GM12878 (cell line): ENCODE data around the gene UBE2L5. TPM values are rescaled to one million over a fixed set of nuclear protein-coding genes. Genes with fewer than 3 reads are reported as not detected.

Experiments
- ATAC-seq: fragments of 200-7000 bp; cut with Tn5 transposase; 3 replicates; pipeline ENCODE4 v1.9.1; 2020; ENCODE audit warnings: mild to moderate bottlenecking, moderate library complexity
- BruUV-seq: library from RNA; stranded (reverse); fragments of 400-500 nt; replicated peaks from 2 replicates; lab custom pipeline; 2021; lab: Mats Ljungman, UMichigan
- CTCF ChIA-PET: fragments of 300-600 bp; sonication (Branson Sonifier 250); formaldehyde crosslinking; extraction: SDS; loops from one replicate; lab custom pipeline; 2021; ENCODE audit warnings: inconsistent platforms; lab: Yijun Ruan, JAX
- POLR2A ChIA-PET: fragments of 350-600 bp; formaldehyde crosslinking; extraction: SDS; loops from one replicate; lab custom pipeline; 2021; ENCODE audit warnings: inconsistent platforms; lab: Charles Lee
- RAD21 ChIA-PET: fragments of 300-600 bp; sonication (Branson Sonifier 250); formaldehyde crosslinking; loops from one replicate; lab custom pipeline; 2023; ENCODE audit warnings: antibody characterized with exemption; ENCODE audit not compliant: unreplicated experiment; lab: Charles Lee
- SMC1A ChIA-PET: fragments of 300-600 bp; sonication (Branson Sonifier 250); formaldehyde crosslinking; loops from one replicate; lab custom pipeline; 2023; ENCODE audit not compliant: unreplicated experiment, uncharacterized antibody; lab: Charles Lee
- DNase-seq: peaks from one replicate; pipeline ENCODE4 v3.0.0-alpha.2; 2011; ENCODE audit warnings: low read depth, low spot score
- FAIRE-seq: peaks from 3 replicates; lab custom pipeline; 2011; peaks lifted over from hg19 to GRCh38; lab: Jason Lieb, UNC
- H2AFZ ChIP-seq: 2 replicates; pipeline ENCODE4 v1.6.0; 2011; ENCODE audit warnings: low read depth, low read length, control low read depth; ENCODE audit not compliant: control insufficient read depth
- H3K27ac ChIP-seq: 2 replicates; pipeline ENCODE4 v1.5.1; 2011; ENCODE audit warnings: control low read depth; ENCODE audit not compliant: control insufficient read depth, insufficient read depth
- H3K27me3 ChIP-seq, 2 experiments: replicated peaks in 1 of 2; 2 replicates each; pipeline versions ENCODE4 v1.6.0 to v1.6.1; 2011; ENCODE audit warnings: low read length in 1 of 2; ENCODE audit not compliant: control insufficient read depth in 2 of 2, insufficient read depth in 2 of 2
- H3K36me3 ChIP-seq, 2 experiments: 2 replicates each; pipeline ENCODE4 v1.5.1; 2011; ENCODE audit warnings: low read length in 1 of 2; ENCODE audit not compliant: control insufficient read depth in 2 of 2, insufficient read depth in 2 of 2
- H3K4me1 ChIP-seq: 2 replicates; pipeline ENCODE4 v1.6.1; 2011; ENCODE audit warnings: mild to moderate bottlenecking, low read length, moderate library complexity, mixed read lengths; ENCODE audit not compliant: control insufficient read depth, insufficient read depth
- H3K4me2 ChIP-seq: 2 replicates; pipeline ENCODE4 v1.6.0; 2011; ENCODE audit warnings: control low read depth; ENCODE audit not compliant: control insufficient read depth, insufficient read depth
- H3K4me3 ChIP-seq: fragments of 200-600 bp; sonication (generic); 2 replicates; pipeline ENCODE4 v1.5.1; 2016
- H3K79me2 ChIP-seq: 2 replicates; pipeline ENCODE4 v1.6.0; 2011; ENCODE audit warnings: low read length; ENCODE audit not compliant: control insufficient read depth, insufficient read depth
- H3K9ac ChIP-seq: 2 replicates; pipeline ENCODE4 v1.8.0; 2011; ENCODE audit warnings: low read length, control low read depth, mixed read lengths; ENCODE audit not compliant: control insufficient read depth, insufficient read depth
- H3K9me3 ChIP-seq: replicated peaks from 3 replicates; pipeline ENCODE4 v1.5.1; 2011; ENCODE audit warnings: mild to moderate bottlenecking, low read length; ENCODE audit not compliant: control insufficient read depth, insufficient read depth
- H4K20me1 ChIP-seq: 2 replicates; pipeline ENCODE4 v1.6.0; 2011; ENCODE audit not compliant: control insufficient read depth, insufficient read depth
- BMI1 ChIP-seq: fragments of 450-650 bp; IDR thresholded peaks from 2 replicates; pipeline ENCODE4 v1.6.1; 2016; ENCODE audit warnings: mild to moderate bottlenecking, moderate library complexity, borderline replicate concordance
- CBX5 ChIP-seq: sonication (generic); IDR thresholded peaks from 2 replicates; pipeline ENCODE4 v1.6.1; 2016; ENCODE audit warnings: low read depth, moderate library complexity, mild to moderate bottlenecking, inconsistent platforms
- KDM1A ChIP-seq: fragments of 200-600 bp; sonication (generic); IDR thresholded peaks from 2 replicates; pipeline ENCODE4 v1.6.1; 2016; ENCODE audit warnings: borderline replicate concordance
- WGBS: methylation state at CpG from one replicate; pipeline ENCODE4 v1.1.6; 2016; ENCODE audit warnings: low lambda C conversion rate; ENCODE audit not compliant: insufficient replicate concordance, insufficient coverage; ENCODE audit errors: missing lambda C conversion rate; 5-methylcytosine and 5-hydroxymethylcytosine counted together
- in situ Hi-C: fragments of 300-500 bp; cut with MboI; formaldehyde crosslinking; loops from 9 replicates; pipeline ENCODE4 v1.14.3; 2018; ENCODE audit warnings: mixed read lengths
- intact Hi-C: fragments of 100-400 bp; cut with micrococcal nuclease; formaldehyde crosslinking; loops from one replicate; pipeline ENCODE4 v1.14.2; 2022; ENCODE audit not compliant: unreplicated experiment
- polyA plus RNA-seq, 11 experiments: library from polyadenylated mRNA; depleted of rRNA in 4 of 11; unstranded in 6 of 11; stranded (reverse) in 5 of 11; fragments of >200 nt; fragmentation: Nextera tagmentation in 4 of 11; fragmentation: Illumina TruSeq in 1 of 11; extraction: Ambion mirVana in 4 of 11; extraction: Trizol in 1 of 11; gene quantifications; 1 replicate in 1 of 11; 2 replicates in 10 of 11; pipeline versions ENCODE4 v1.2.1 to v1.2.3, GENCODE V29; 2011 to 2016; ENCODE audit warnings: inconsistent platforms in 2 of 11, missing spikeins in 2 of 11, low read depth in 1 of 11
- total RNA-seq, 4 experiments: library from RNA; depleted of rRNA in 3 of 4; stranded (reverse); fragments of >200 nt in 3 of 4; fragmentation: Illumina TruSeq in 1 of 4; extraction: Trizol in 1 of 4; gene quantifications; 2 replicates each; pipeline versions ENCODE4 v1.2.1 to v1.2.3, GENCODE V29; 2013 to 2021
- TF ChIP-seq, protein P1 (sequence below): IDR thresholded peaks from 2 replicates; pipeline ENCODE4 v1.6.1; 2012; ENCODE audit warnings: improper control_type of control experiment, low read depth, low read length; ENCODE audit not compliant: insufficient replicate concordance
- TF ChIP-seq, protein P2 (sequence below): IDR thresholded peaks from 2 replicates; pipeline ENCODE4 v1.6.1; 2011; ENCODE audit warnings: mild to moderate bottlenecking, low read depth, low read length, moderate library complexity; ENCODE audit not compliant: insufficient replicate concordance

UBE2L5 gene
- total and polyA plus RNA-seq, 10 of the 15 experiments (the other 5 are each of a cell fraction or from before 2014, with no cell fraction given) = 0.03 to 1.1 (median 0.19) TPM; not detected in 2

DNA sequence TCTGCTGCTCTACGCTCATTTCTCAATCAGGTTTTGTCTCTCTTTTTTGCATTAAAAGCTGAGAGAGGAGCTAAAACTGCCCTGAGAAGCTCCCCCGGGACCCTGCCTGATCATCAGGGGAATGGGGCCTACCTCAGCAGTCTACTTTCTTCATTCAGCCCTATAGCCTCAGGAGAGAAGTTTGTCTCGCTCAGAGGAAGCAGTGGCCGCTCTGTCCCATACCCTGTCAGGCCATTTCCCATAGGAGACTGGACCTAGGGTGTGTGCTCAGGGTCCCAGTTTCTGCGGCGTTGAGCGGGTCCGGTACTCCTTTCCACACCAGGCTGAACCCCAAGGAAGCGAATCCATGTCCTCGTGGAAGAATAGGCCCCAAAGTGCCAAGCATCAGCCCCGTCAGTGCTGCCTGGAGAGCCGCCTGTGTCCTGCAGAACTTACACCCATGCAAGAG lies 21.7 kb downstream of the UBE2L5 start (continued):
- TF ChIP-seq, protein P1, sequence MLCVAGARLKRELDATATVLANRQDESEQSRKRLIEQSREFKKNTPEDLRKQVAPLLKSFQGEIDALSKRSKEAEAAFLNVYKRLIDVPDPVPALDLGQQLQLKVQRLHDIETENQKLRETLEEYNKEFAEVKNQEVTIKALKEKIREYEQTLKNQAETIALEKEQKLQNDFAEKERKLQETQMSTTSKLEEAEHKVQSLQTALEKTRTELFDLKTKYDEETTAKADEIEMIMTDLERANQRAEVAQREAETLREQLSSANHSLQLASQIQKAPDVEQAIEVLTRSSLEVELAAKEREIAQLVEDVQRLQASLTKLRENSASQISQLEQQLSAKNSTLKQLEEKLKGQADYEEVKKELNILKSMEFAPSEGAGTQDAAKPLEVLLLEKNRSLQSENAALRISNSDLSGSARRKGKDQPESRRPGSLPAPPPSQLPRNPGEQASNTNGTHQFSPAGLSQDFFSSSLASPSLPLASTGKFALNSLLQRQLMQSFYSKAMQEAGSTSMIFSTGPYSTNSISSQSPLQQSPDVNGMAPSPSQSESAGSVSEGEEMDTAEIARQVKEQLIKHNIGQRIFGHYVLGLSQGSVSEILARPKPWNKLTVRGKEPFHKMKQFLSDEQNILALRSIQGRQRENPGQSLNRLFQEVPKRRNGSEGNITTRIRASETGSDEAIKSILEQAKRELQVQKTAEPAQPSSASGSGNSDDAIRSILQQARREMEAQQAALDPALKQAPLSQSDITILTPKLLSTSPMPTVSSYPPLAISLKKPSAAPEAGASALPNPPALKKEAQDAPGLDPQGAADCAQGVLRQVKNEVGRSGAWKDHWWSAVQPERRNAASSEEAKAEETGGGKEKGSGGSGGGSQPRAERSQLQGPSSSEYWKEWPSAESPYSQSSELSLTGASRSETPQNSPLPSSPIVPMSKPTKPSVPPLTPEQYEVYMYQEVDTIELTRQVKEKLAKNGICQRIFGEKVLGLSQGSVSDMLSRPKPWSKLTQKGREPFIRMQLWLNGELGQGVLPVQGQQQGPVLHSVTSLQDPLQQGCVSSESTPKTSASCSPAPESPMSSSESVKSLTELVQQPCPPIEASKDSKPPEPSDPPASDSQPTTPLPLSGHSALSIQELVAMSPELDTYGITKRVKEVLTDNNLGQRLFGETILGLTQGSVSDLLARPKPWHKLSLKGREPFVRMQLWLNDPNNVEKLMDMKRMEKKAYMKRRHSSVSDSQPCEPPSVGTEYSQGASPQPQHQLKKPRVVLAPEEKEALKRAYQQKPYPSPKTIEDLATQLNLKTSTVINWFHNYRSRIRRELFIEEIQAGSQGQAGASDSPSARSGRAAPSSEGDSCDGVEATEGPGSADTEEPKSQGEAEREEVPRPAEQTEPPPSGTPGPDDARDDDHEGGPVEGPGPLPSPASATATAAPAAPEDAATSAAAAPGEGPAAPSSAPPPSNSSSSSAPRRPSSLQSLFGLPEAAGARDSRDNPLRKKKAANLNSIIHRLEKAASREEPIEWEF = peak; percentile 85
- no peak for TF ChIP-seq KDM1A
- TF ChIP-seq, protein P2, sequence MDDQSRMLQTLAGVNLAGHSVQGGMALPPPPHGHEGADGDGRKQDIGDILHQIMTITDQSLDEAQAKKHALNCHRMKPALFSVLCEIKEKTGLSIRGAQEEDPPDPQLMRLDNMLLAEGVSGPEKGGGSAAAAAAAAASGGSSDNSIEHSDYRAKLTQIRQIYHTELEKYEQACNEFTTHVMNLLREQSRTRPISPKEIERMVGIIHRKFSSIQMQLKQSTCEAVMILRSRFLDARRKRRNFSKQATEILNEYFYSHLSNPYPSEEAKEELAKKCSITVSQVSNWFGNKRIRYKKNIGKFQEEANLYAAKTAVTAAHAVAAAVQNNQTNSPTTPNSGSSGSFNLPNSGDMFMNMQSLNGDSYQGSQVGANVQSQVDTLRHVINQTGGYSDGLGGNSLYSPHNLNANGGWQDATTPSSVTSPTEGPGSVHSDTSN = no peak

DNA sequence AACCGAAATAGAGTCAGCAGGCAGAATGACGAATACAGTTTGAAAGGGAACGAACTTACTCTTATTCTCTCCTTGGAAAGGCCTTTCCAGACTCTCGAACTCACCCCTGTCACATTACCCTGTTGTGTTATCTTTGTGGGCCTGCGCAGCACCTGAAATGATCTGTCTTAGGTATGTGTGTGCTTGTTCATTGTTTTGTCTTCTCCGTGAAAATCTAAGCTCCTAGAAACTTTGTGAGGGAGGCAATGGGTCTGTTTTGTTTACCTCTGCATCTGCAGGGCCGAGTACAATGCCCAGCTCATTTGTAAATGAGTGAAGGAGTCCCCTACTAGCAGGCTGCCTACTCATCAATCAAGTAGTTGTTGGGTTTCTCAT lies 23.8 kb downstream of the UBE2L5 start:
- peak overlapping the region; percentile 97 for H2AFZ ChIP-seq

More for the DNA sequence above, 23.8 kb downstream of the UBE2L5 start:
- in situ Hi-C loops = no loop called here
- Histone ChIP-seq H3K9ac (peak overlapping the region; percentile 45), H3K9me3 (no peaks in the 10 kb centered on the region; the same call in 2 of the 3 replicates), H3K4me3 (peak overlapping the region; percentile 48), H3K36me3 (no peaks in the 10 kb centered on the region), H3K79me2 (peaks cover 1% of the 10 kb centered on the region; the same call in 1 of the 2 replicates), H4K20me1 (no peaks in the 10 kb centered on the region), H3K4me1 (peaks cover 43% of the 10 kb centered on the region), H3K4me2 (peak overlapping the region; percentile 99), H3K27me3 (no peaks in the 10 kb centered on the region), H3K27ac (peak overlapping the region; percentile 64)
- no peak for DNase-seq
- intact Hi-C loops = loop anchor here (1.0 to 5.0 kb wide), 3 partner anchors 19 to 69 kb away; partner anchors contain the start of gene HMGB1
- peak; percentile 10; the same call in 2 of the 3 replicates for ATAC-seq
- under 1% methylated on average over 7 of the region's 7 CpGs for WGBS
- POLR2A ChIA-PET = interaction anchor here (0.6 to 5.6 kb wide), 8 partner anchors 9 to 170 kb away, joined by 3 to 57 read pairs (median 4); partner anchors contain the start of gene UBE2L5
- SMC1A ChIA-PET = interaction anchor here (0.6 to 9.1 kb wide), 16 partner anchors 9 to 75 kb away, joined by 3 to 155 read pairs (median 5); no protein-coding TSS in a partner anchor
- CTCF ChIA-PET = interaction anchor here (0.8 to 6.5 kb wide), 8 partner anchors 15 to 170 kb away, joined by 3 to 61 read pairs (median 4); no protein-coding TSS in a partner anchor
- 0 out of 2 replicates have a peak, but pooled peaks have one; percentile 4 for TF ChIP-seq BMI1
- no peak for TF ChIP-seq CBX5
- BruUV-seq = TSS peak; percentile 73
- FAIRE-seq = no peak
- RAD21 ChIA-PET = interaction anchor here (0.8 to 7.4 kb wide), 20 partner anchors 10 to 314 kb away, joined by 3 to 89 read pairs (median 5); partner anchors contain the start of genes HMGB1 and UBE2L5
